Hepatocyte (in vitro differentiated cells): ENCODE results near the gene CD300A.

Experiments
- EZH2 ChIP-seq: fragments of 200-600 bp; sonication (generic); IDR thresholded peaks from 2 replicates; pipeline ENCODE4 v1.6.1; 2016; ENCODE audit warnings: antibody characterized with exemption, mild to moderate bottlenecking, borderline replicate concordance
- EZH2phosphoT487 ChIP-seq: fragments of 200-600 bp; sonication (generic); IDR thresholded peaks from one replicate; pipeline ENCODE4 v1.6.1; 2018; ENCODE audit warnings: antibody characterized with exemption, mild to moderate bottlenecking, low read depth, moderate library complexity; ENCODE audit not compliant: unreplicated experiment, severe bottlenecking
- TF ChIP-seq, protein P1 (sequence below): fragments of 200-600 bp; sonication (generic); IDR thresholded peaks from 2 replicates; pipeline ENCODE4 v1.5.1; 2016; ENCODE audit warnings: antibody characterized with exemption, mild to moderate bottlenecking; ENCODE audit not compliant: poor library complexity

DNA sequence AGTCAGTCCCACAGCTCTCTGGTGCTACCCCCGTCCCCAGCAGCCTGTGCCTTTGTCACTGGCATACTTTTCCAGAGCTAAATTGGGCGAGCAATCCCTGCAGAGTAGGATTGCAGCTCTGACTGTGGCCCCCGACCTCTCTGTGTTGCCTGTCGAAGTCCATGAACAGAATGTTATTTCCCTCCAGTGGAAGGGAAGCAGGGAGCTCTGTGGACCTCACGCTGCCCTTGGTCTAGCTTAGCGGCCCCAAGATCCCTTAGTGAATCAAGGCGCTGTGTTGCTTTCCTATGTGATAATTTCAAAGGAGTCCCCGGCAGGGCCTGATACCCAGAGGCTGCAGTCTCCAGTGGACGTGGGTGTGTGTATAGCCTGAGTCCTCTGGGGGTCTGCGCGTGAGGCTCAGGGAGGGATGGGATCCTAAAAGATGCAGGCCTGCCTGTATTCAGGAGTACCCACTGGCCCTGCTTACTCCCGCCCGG is 15.5 kb upstream of the CD300A start:
- TF ChIP-seq, protein P1, sequence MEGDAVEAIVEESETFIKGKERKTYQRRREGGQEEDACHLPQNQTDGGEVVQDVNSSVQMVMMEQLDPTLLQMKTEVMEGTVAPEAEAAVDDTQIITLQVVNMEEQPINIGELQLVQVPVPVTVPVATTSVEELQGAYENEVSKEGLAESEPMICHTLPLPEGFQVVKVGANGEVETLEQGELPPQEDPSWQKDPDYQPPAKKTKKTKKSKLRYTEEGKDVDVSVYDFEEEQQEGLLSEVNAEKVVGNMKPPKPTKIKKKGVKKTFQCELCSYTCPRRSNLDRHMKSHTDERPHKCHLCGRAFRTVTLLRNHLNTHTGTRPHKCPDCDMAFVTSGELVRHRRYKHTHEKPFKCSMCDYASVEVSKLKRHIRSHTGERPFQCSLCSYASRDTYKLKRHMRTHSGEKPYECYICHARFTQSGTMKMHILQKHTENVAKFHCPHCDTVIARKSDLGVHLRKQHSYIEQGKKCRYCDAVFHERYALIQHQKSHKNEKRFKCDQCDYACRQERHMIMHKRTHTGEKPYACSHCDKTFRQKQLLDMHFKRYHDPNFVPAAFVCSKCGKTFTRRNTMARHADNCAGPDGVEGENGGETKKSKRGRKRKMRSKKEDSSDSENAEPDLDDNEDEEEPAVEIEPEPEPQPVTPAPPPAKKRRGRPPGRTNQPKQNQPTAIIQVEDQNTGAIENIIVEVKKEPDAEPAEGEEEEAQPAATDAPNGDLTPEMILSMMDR: no peak
- TF ChIP-seq EZH2: no peak
- TF ChIP-seq EZH2phosphoT487: no peak
